ENCODE results near the gene BMF.

Gene BMF

GRCh38 chr15:40098489-40099261 is 10.0 kb downstream of the BMF start:
- Histone ChIP-seq H3K9ac (ENCODE audit: low read length) (no peak overlapping the region), H3K4me3 (ENCODE audit: low read length) (no peak overlapping the region), H3K36me3 (ENCODE audit: control insufficient read depth, low read depth, low read length) (no peaks in the 10 kb centered on the region), H3K27ac (ENCODE audit: low read length) (no peak overlapping the region), H3K27me3 (ENCODE audit: control insufficient read depth, insufficient read depth, low read length) (no peaks in the 10 kb centered on the region), H3K4me1 (ENCODE audit: control insufficient read depth, low read depth, low read length) (peaks cover 42% of the 10 kb centered on the region), H3K9me3 (ENCODE audit: control insufficient read depth, low read depth, low read length) (no peaks in the 10 kb centered on the region)

DNA sequence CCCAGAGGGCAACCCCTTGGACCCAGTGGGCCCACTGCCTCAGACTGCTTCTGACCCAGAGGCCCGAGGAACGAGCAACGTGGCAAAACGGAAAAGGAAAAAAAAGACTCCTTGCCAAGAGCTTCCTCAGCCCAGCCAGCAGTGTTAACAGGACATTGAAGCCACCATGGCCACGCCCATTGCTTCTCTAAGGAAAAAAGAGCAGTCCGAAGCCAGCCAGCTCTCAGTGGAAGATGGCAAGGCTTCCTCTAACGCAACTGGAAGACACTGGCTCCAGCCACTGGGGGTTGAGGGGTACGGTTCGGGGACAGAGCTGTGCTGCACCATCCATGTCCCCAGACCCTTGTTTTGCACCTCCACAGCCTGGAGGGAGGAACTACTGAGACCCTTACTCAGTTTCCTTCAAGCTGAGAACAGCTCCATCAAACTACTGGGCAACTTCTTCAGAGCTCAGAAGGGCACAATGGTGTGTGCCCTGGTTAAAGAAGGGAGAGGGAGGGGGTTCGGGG is 10.7 kb downstream of the BMF start:
- Histone ChIP-seq H3K27me3 (ENCODE audit: control insufficient read depth, insufficient read depth, low read length) (no peaks in the 10 kb centered on the region), H3K4me1 (ENCODE audit: control insufficient read depth, low read depth, low read length) (peaks cover 44% of the 10 kb centered on the region), H3K9me3 (ENCODE audit: control insufficient read depth, low read depth, low read length) (no peaks in the 10 kb centered on the region), H3K27ac (ENCODE audit: low read length) (no peak overlapping the region), H3K4me3 (ENCODE audit: low read length) (no peak overlapping the region), H3K9ac (ENCODE audit: low read length) (no peak overlapping the region), H3K36me3 (ENCODE audit: control insufficient read depth, low read depth, low read length) (no peaks in the 10 kb centered on the region)

DNA sequence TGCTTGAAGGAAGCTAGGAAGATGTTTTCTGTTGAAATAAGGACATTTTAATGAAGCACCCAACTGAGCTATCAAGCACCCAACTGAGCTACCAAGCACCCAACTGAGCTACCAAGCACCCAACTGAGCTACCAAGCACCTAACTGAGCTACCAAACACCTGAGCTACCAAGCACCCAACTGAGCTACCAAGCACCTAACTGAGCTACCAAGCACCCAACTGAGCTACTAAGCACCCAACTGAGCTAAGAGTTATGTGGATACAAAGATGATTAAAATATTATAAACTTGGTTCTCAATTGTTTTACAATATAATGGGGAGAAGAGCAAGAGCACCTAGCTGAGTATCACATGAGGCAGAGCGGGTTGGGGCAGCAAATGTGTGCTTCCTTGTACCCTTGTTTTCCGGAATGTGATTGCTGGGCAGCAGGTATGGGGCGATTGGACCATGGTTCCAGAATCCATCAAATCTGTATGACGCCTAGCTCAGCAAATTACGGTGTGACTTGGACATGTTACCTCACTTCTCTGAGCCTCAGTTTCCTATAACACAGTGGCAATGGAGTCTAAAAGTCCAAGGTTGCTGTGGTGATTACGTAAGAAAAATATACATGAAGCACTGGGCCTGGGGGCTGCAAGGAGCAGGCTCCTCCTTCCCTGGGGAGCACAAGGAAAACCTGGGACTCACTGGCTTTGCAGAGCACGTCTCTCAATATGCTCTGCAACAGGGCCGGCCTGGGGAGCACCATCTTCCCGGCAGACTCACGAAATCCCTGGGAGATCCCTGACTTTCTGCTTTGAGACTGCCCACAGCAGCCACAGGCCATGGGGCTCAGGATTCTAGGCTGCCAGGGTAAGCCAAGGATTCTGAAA is 11.3 kb downstream of the BMF start:
- H3K27ac ChIP-seq (ENCODE audit: low read length) = no peak overlapping the region
- no peak overlapping the region for H3K9ac ChIP-seq (ENCODE audit: low read length)
- H3K4me1 ChIP-seq (ENCODE audit: control insufficient read depth, low read depth, low read length) = peaks cover 45% of the 10 kb centered on the region
- H3K4me3 ChIP-seq (ENCODE audit: low read length) = no peak overlapping the region
- no peaks in the 10 kb centered on the region for H3K9me3 ChIP-seq (ENCODE audit: control insufficient read depth, low read depth, low read length)
- H3K27me3 ChIP-seq (ENCODE audit: control insufficient read depth, insufficient read depth, low read length) = no peaks in the 10 kb centered on the region
- H3K36me3 ChIP-seq (ENCODE audit: control insufficient read depth, low read depth, low read length) = no peaks in the 10 kb centered on the region

- Histone ChIP-seq H3K9me3 (ENCODE audit: control insufficient read depth, low read depth, low read length) (no peaks in the 10 kb centered on the region), H3K4me3 (ENCODE audit: low read length) (no peak overlapping the region), H3K4me1 (ENCODE audit: control insufficient read depth, low read depth, low read length) (peaks cover 56% of the 10 kb centered on the region), H3K36me3 (ENCODE audit: control insufficient read depth, low read depth, low read length) (no peaks in the 10 kb centered on the region), H3K27ac (ENCODE audit: low read length) (no peak overlapping the region), H3K27me3 (ENCODE audit: control insufficient read depth, insufficient read depth, low read length) (no peaks in the 10 kb centered on the region), H3K9ac (ENCODE audit: low read length) (no peak overlapping the region)
These were observed 12.4 kb downstream of the BMF start for GRCh38 chr15:40096094-40096891.

DNA sequence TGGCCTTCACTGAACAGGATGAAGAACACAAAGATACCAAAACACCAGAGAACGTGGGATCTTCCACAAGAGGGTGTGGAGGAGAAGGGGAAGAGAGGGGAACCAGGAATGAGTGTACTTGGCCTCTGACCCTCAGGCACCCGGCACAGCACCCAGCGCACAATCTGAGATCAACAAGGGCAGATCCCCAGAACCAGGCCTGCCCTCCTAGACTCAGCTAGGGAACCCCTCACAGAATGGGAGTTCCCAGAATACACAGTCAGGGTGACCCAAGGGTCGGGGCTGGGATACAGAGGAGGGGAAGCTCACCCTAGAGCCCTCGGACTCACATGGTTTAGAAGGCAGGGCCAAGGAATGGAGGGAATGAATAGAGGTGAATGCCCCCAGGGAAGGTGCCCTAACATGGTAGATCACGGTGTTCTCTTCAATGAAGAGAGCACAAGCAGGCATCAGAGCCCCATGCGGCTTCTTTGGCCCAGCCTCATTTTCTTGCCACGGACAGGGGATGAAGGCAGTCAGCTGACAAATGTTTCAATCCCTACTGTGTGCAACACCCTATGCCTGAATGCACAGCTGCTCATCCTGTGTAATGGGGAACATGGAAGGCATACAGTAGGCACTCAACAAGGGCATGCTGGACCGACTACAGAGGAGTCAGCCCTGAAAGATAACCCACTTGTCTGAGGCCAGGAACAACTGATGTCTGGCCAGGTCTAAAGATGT is 13.1 kb downstream of the BMF start:
- Histone ChIP-seq H3K27me3 (ENCODE audit: control insufficient read depth, insufficient read depth, low read length) (no peaks in the 10 kb centered on the region), H3K9ac (ENCODE audit: low read length) (no peak overlapping the region), H3K4me1 (ENCODE audit: control insufficient read depth, low read depth, low read length) (peaks cover 56% of the 10 kb centered on the region), H3K27ac (ENCODE audit: low read length) (no peak overlapping the region), H3K9me3 (ENCODE audit: control insufficient read depth, low read depth, low read length) (no peaks in the 10 kb centered on the region), H3K4me3 (ENCODE audit: low read length) (no peak overlapping the region), H3K36me3 (ENCODE audit: control insufficient read depth, low read depth, low read length) (no peaks in the 10 kb centered on the region)

GRCh38 chr15:40094156-40094555 is 14.5 kb downstream of the BMF start:
- Histone ChIP-seq H3K27ac (ENCODE audit: low read length) (no peak overlapping the region), H3K9ac (ENCODE audit: low read length) (no peak overlapping the region), H3K4me1 (ENCODE audit: control insufficient read depth, low read depth, low read length) (peaks cover 65% of the 10 kb centered on the region), H3K9me3 (ENCODE audit: control insufficient read depth, low read depth, low read length) (no peaks in the 10 kb centered on the region), H3K27me3 (ENCODE audit: control insufficient read depth, insufficient read depth, low read length) (no peaks in the 10 kb centered on the region), H3K36me3 (ENCODE audit: control insufficient read depth, low read depth, low read length) (no peaks in the 10 kb centered on the region), H3K4me3 (ENCODE audit: low read length) (no peak overlapping the region)

DNA sequence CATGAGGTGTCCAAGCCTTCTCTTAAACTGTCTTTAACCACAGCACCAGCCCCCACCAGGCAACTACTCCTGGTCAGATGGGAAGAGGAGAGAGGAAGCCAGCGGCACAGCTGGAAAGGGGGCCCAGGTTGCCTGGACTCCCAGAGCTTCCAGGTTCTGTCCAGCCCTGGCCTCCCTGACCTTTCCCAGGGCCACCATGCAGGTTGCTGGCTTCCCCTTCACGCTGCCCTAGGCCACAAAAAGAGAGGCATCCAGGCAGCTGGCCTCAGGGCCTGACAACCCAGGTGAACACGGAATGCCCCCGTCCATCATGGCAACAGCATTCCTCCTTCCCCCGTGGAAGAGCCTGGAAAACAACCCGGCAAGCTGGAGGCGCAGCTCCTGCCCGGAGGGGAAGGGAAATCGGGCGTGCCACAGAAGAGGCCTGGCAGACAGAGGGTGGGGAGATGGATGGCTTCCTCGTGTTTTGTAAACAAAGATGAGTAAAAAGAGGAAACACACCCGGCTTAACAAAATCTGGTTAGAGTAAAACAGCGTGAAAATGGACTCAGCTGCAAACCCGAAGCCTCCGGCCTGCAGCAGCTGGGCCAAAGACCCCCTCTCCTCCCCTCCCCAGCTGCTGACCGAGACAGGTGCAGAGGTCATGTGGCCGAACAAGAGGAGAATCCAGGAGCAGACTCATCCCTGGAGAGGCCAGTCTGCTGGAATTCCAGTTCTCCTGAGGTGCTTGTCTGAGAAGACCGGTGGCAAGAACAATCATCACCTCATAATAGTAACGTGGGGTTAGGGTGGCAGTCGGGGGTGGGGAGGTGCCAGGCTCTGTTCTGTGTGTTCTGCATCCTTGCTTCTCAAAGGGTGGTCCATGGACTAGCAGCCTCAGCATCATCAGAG is 15.5 kb downstream of the BMF start:
- no peak overlapping the region for H3K27ac ChIP-seq (ENCODE audit: low read length)
- no peaks in the 10 kb centered on the region for H3K27me3 ChIP-seq (ENCODE audit: control insufficient read depth, insufficient read depth, low read length)
- H3K9me3 ChIP-seq (ENCODE audit: control insufficient read depth, low read depth, low read length) = no peaks in the 10 kb centered on the region
- peaks cover 64% of the 10 kb centered on the region for H3K4me1 ChIP-seq (ENCODE audit: control insufficient read depth, low read depth, low read length)
- H3K4me3 ChIP-seq (ENCODE audit: low read length) = no peak overlapping the region
- no peak overlapping the region for H3K9ac ChIP-seq (ENCODE audit: low read length)
- no peaks in the 10 kb centered on the region for H3K36me3 ChIP-seq (ENCODE audit: control insufficient read depth, low read depth, low read length)

GRCh38 chr15:40092256-40092978 is 16.3 kb downstream of the BMF start:
- Histone ChIP-seq H3K9ac (ENCODE audit: low read length) (no peak overlapping the region), H3K4me1 (ENCODE audit: control insufficient read depth, low read depth, low read length) (peaks cover 66% of the 10 kb centered on the region), H3K27me3 (ENCODE audit: control insufficient read depth, insufficient read depth, low read length) (no peaks in the 10 kb centered on the region), H3K27ac (ENCODE audit: low read length) (peak overlapping the region; percentile 5), H3K9me3 (ENCODE audit: control insufficient read depth, low read depth, low read length) (no peaks in the 10 kb centered on the region), H3K36me3 (ENCODE audit: control insufficient read depth, low read depth, low read length) (no peaks in the 10 kb centered on the region), H3K4me3 (ENCODE audit: low read length) (peak overlapping the region; percentile 19)

- H3K36me3 ChIP-seq (ENCODE audit: control insufficient read depth, low read depth, low read length) = no peaks in the 10 kb centered on the region
- no peaks in the 10 kb centered on the region for H3K9me3 ChIP-seq (ENCODE audit: control insufficient read depth, low read depth, low read length)
- H3K27ac ChIP-seq (ENCODE audit: low read length) = peak overlapping the region; percentile 5
- no peaks in the 10 kb centered on the region for H3K27me3 ChIP-seq (ENCODE audit: control insufficient read depth, insufficient read depth, low read length)
- H3K9ac ChIP-seq (ENCODE audit: low read length) = no peak overlapping the region
- H3K4me3 ChIP-seq (ENCODE audit: low read length) = peak overlapping the region; percentile 19
- peaks cover 69% of the 10 kb centered on the region for H3K4me1 ChIP-seq (ENCODE audit: control insufficient read depth, low read depth, low read length)
These were observed 16.8 kb downstream of the BMF start for GRCh38 chr15:40091861-40092255.

All from iPS-18a (cell line).